Hematopoietic multipotent progenitor cell (in vitro differentiated cells): ENCODE results near the gene ALDH7A1. TPM values are rescaled to one million over a fixed set of nuclear protein-coding genes. Genes with fewer than 3 reads are reported as not detected.

Source experiments
- DNase-seq, 3 donors: peaks; one replicate each; pipeline ENCODE4 v3.0.0-alpha.2; 2011 to 2015; ENCODE audit warnings: low read depth in 2 of 3, low spot score in 2 of 3
- total RNA-seq: library from RNA; depleted of rRNA; stranded (reverse); fragments of >200 nt; gene quantifications from one replicate; pipeline ENCODE4 v1.2.3, GENCODE V29; 2012

ALDH7A1 gene
- total RNA-seq, 1 donor: 3.5 TPM

GRCh38 chr5:126512451-126512850 is 82.6 kb downstream of the ALDH7A1 start:
- no peak for DNase-seq

GRCh38 chr5:126511961-126512360 is 83.1 kb downstream of the ALDH7A1 start:
- no peak for DNase-seq

- no peak for DNase-seq
Observed at GRCh38 chr5:126509339-126509738, 85.7 kb downstream of the ALDH7A1 start.

- peak in 2 of 3 donors; percentile 7 to 20 for DNase-seq
Observed at GRCh38 chr5:126508962-126509279, 86.1 kb downstream of the ALDH7A1 start.

GRCh38 chr5:126508251-126508961 is 86.6 kb downstream of the ALDH7A1 start:
- DNase-seq: no peak

GRCh38 chr5:126506079-126506478 is 88.9 kb downstream of the ALDH7A1 start:
- no peak for DNase-seq

- no peak for DNase-seq
Observed at GRCh38 chr5:126503602-126504104, 91.4 kb downstream of the ALDH7A1 start.

- DNase-seq: no peak
Observed at GRCh38 chr5:126501448-126501847, 93.6 kb downstream of the ALDH7A1 start.

GRCh38 chr5:126499853-126500342 is 95.1 kb downstream of the ALDH7A1 start:
- peak; percentile 29 to 71 (median 36) for DNase-seq

- DNase-seq: no peak
Observed at GRCh38 chr5:126499278-126499677, 95.7 kb downstream of the ALDH7A1 start.

GRCh38 chr5:126497506-126497905 is 97.5 kb downstream of the ALDH7A1 start:
- DNase-seq: no peak

- DNase-seq: no peak
Observed at GRCh38 chr5:126494393-126494792, 100.6 kb downstream of the ALDH7A1 start.

- no peak for DNase-seq
Observed at GRCh38 chr5:126492939-126493338, 102.1 kb downstream of the ALDH7A1 start.

GRCh38 chr5:126490167-126490940 is 104.7 kb downstream of the ALDH7A1 start:
- peak in 1 of 3 donors; percentile 37 for DNase-seq

GRCh38 chr5:126488443-126489065 is 106.5 kb downstream of the ALDH7A1 start:
- no peak for DNase-seq

- no peak for DNase-seq
Observed at GRCh38 chr5:126487596-126487995, 107.4 kb downstream of the ALDH7A1 start.

- no peak for DNase-seq
Observed at GRCh38 chr5:126486332-126486731, 108.7 kb downstream of the ALDH7A1 start.

GRCh38 chr5:126484253-126484652 is 110.8 kb downstream of the ALDH7A1 start:
- DNase-seq: no peak

GRCh38 chr5:126483156-126483555 is 111.9 kb downstream of the ALDH7A1 start:
- DNase-seq: no peak

GRCh38 chr5:126482591-126482990 is 112.4 kb downstream of the ALDH7A1 start:
- DNase-seq: no peak

- DNase-seq: no peak
Observed at GRCh38 chr5:126481243-126481642, 113.8 kb downstream of the ALDH7A1 start.
